Measurements from ENCODE around the gene TEAD1. TPM values are rescaled to one million over a fixed set of nuclear protein-coding genes. Genes with fewer than 3 reads are reported as not detected.

Gene TEAD1
- 100 to 1,000 TPM in 5 of 10 donors, 10 to 100 TPM in 5; 78.8 to 120 (median 100) TPM for polyA plus RNA-seq (ENCODE audit: insufficient read length in 10 of 10)
- long read RNA-seq, donor 1, partial matches to known transcripts = 12 of 13 reads
- long read RNA-seq, donor 1, other reads (novel, unspliced or antisense) = 0 of 13 reads
- long read RNA-seq, donor 2, partial matches to known transcripts = 16 of 19 reads
- long read RNA-seq, donor 2, other reads (novel, unspliced or antisense) = 0 of 19 reads
- long read RNA-seq, donor 3 = 0 reads
- long read RNA-seq, donor 4, full-length matches to known transcripts = 1 of 10 reads
- long read RNA-seq, donor 4, partial matches to known transcripts = 9 of 10 reads
- long read RNA-seq, donor 4, other reads (novel, unspliced or antisense) = 0 of 10 reads
- long read RNA-seq, donor 5, full-length matches to known transcripts = 4 of 9 reads
- long read RNA-seq, donor 5, partial matches to known transcripts = 5 of 9 reads
- long read RNA-seq, donor 5, other reads (novel, unspliced or antisense) = 0 of 9 reads
- long read RNA-seq, donor 6, partial matches to known transcripts = 10 of 10 reads
- long read RNA-seq, donor 6, other reads (novel, unspliced or antisense) = 0 of 10 reads
- long read RNA-seq, donor 7, partial matches to known transcripts = 20 of 21 reads
- long read RNA-seq, donor 7, other reads (novel, unspliced or antisense) = 0 of 21 reads
- long read RNA-seq, donor 8, full-length matches to known transcripts = 2 of 11 reads
- long read RNA-seq, donor 8, partial matches to known transcripts = 9 of 11 reads
- long read RNA-seq, donor 8, other reads (novel, unspliced or antisense) = 0 of 11 reads
- long read RNA-seq, donor 9 = 0 reads

GRCh38 chr11:12673924-12674570, at the start of gene TEAD1:
Gene TEAD1 (plus strand): TSS chr11:12674421.
- DNase-seq = peak; percentile 95 to 98 (median 96)

- DNase-seq = no peak
These were observed 49.6 kb upstream of the TEAD1 start for GRCh38 chr11:12624595-12624994.

GRCh38 chr11:12625438-12626071, 48.7 kb upstream of the TEAD1 start:
- DNase-seq = peak in 1 of 3 donors; percentile 87

- DNase-seq = no peak
These were observed 47.6 kb upstream of the TEAD1 start for GRCh38 chr11:12626616-12627015.

- no peak for DNase-seq
These were observed 45.9 kb upstream of the TEAD1 start for GRCh38 chr11:12628314-12628713.

GRCh38 chr11:12629601-12630313, 44.5 kb upstream of the TEAD1 start:
- no peak for DNase-seq

GRCh38 chr11:12631651-12632050, 42.6 kb upstream of the TEAD1 start:
- no peak for DNase-seq

GRCh38 chr11:12634329-12634728, 39.9 kb upstream of the TEAD1 start:
- DNase-seq = no peak

GRCh38 chr11:12636871-12637410, 37.3 kb upstream of the TEAD1 start:
- no peak for DNase-seq

GRCh38 chr11:12639388-12639787, 34.8 kb upstream of the TEAD1 start:
- no peak for DNase-seq

GRCh38 chr11:12640355-12640754, 33.9 kb upstream of the TEAD1 start:
- DNase-seq = no peak

GRCh38 chr11:12640926-12641849, 33.0 kb upstream of the TEAD1 start:
- no peak for DNase-seq

GRCh38 chr11:12642040-12642439, 32.2 kb upstream of the TEAD1 start:
- DNase-seq = peak; percentile 12 to 51 (median 18)

- no peak for DNase-seq
These were observed 31.3 kb upstream of the TEAD1 start for GRCh38 chr11:12642806-12643428.

GRCh38 chr11:12646478-12646877, 27.7 kb upstream of the TEAD1 start:
- no peak for DNase-seq

GRCh38 chr11:12653729-12654128, 20.5 kb upstream of the TEAD1 start:
- DNase-seq = no peak

- no peak for DNase-seq
These were observed 18.4 kb upstream of the TEAD1 start for GRCh38 chr11:12655842-12656241.

GRCh38 chr11:12657336-12657735, 16.9 kb upstream of the TEAD1 start:
- no peak for DNase-seq

GRCh38 chr11:12657981-12658380, 16.2 kb upstream of the TEAD1 start:
- no peak for DNase-seq
